ENCODE measurements around the gene GPATCH4. TPM values are rescaled to one million over a fixed set of nuclear protein-coding genes. Genes with fewer than 3 reads are reported as not detected.

Gene GPATCH4
- total RNA-seq, 2 donors from 2014 or later = 8.9 to 9.6 TPM

DNA sequence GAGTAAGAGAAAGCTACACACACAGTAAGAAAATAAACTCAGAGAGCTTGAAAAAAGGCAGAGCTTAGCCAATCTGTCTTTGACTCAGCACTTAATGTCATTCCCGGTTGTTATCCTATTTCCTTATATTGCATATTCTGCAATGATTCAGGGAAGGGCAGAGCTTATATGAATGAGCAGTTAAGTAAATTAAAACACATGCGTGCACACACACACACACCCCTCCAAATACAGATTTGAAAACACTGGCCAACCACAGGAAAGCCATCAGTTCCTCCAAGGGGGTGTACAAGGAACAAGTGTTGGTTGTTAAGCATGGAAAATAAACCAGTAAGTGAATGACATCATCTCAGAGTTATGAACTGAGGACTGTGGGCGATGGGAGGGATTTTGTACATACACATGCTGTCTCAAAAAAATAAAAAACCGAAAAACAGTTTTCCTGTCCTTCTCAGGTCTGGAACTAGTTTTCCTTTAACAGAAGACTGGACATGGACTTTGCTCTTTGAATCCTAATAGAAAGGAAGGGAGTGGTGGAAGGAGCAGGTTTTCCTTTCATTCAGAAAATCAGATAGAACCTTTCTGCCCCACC, 29.9 kb downstream of the GPATCH4 start:
- H3K9me3 ChIP-seq = no peaks in the 10 kb centered on the region
- no peak for TF ChIP-seq POLR2A (IDR thresholded peaks at IDR 0.05)
- TF ChIP-seq, protein P1, sequence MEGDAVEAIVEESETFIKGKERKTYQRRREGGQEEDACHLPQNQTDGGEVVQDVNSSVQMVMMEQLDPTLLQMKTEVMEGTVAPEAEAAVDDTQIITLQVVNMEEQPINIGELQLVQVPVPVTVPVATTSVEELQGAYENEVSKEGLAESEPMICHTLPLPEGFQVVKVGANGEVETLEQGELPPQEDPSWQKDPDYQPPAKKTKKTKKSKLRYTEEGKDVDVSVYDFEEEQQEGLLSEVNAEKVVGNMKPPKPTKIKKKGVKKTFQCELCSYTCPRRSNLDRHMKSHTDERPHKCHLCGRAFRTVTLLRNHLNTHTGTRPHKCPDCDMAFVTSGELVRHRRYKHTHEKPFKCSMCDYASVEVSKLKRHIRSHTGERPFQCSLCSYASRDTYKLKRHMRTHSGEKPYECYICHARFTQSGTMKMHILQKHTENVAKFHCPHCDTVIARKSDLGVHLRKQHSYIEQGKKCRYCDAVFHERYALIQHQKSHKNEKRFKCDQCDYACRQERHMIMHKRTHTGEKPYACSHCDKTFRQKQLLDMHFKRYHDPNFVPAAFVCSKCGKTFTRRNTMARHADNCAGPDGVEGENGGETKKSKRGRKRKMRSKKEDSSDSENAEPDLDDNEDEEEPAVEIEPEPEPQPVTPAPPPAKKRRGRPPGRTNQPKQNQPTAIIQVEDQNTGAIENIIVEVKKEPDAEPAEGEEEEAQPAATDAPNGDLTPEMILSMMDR (IDR thresholded peaks at IDR 0.05) = no peak
- intact Hi-C loops (cut with DNase I) = no loop called here
- DNase-seq (no peak), ATAC-seq (no peak)
- H3K4me1 ChIP-seq = peaks cover 10% of the 10 kb centered on the region
- no peaks in the 10 kb centered on the region for H3K27me3 ChIP-seq
- 6% methylated on average over 4 of the region's 4 CpGs for WGBS, 2 donors
- H3K27ac ChIP-seq = no peak overlapping the region
- H3K36me3 ChIP-seq (replicated peaks in 1 of 2; ENCODE audit: insufficient read depth in 1 of 2, low read depth in 2 of 2) = no peaks in the 10 kb centered on the region
- no peak overlapping the region for H3K4me3 ChIP-seq

DNA sequence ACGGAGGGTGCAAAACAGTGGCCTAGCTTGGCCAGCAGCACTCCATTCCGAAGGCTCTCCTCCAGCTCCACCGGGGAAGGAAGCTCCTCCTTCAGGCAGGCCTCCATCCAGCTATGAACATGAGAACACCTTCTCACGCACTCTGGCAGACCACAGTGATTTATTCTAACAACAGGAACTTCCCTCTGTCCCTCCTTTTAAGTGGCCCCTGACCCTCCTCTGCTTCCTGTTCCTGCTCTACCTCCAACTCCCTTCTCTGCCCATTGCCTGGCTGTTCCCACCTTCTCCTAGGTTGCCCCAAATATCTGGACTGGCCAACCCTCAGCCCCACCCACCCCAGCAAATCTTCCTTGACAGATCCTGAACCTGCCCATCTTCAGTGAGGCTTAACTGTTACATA, 34.8 kb downstream of the GPATCH4 start:
- WGBS, 2 donors = 83 to 87% methylated on average over 4 of the region's 4 CpGs

DNA sequence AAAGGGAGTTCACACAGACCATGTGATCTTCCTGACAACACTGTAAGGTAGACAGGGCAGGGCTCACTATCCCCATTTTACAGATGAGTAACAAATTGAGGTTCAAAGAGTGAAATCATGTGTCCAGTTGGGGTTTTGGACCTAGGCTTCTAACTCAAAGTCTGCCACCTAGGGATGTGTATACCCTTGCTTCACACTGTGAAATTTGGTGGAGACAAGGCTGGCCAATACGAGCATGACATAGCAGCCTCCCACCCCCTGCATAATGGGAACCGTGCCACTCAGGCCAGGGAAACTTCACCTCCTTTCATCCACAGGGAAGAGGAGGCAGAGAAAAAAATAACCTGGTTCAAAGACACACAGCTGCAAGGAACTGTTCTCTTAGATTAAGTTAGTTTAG, 35.8 kb downstream of the GPATCH4 start:
- 66 to 77% methylated on average over 2 of the region's 2 CpGs for WGBS, 2 donors
- Histone ChIP-seq H3K4me3 (no peak overlapping the region), H3K27ac (no peak overlapping the region), H3K27me3 (no peaks in the 10 kb centered on the region), H3K4me1 (no peaks in the 10 kb centered on the region), H3K36me3 (replicated peaks in 1 of 2; ENCODE audit: insufficient read depth in 1 of 2, low read depth in 2 of 2) (no peaks in the 10 kb centered on the region), H3K9me3 (no peaks in the 10 kb centered on the region)
- intact Hi-C loops (cut with DNase I) = no loop called here
- no peak for TF ChIP-seq POLR2A (IDR thresholded peaks at IDR 0.05)
- TF ChIP-seq, protein P1 (IDR thresholded peaks at IDR 0.05) = no peak
- no peak for ATAC-seq
- no peak for DNase-seq

More for the DNA sequence above, 34.8 kb downstream of the GPATCH4 start:
- no peaks in the 10 kb centered on the region for H3K9me3 ChIP-seq
- no peak overlapping the region for H3K27ac ChIP-seq
- DNase-seq (no peak), ATAC-seq (no peak)
- no peak for TF ChIP-seq POLR2A (IDR thresholded peaks at IDR 0.05)
- TF ChIP-seq, protein P1 (IDR thresholded peaks at IDR 0.05) = no peak
- H3K27me3 ChIP-seq = no peaks in the 10 kb centered on the region
- no peak overlapping the region for H3K4me3 ChIP-seq
- intact Hi-C loops (cut with DNase I) = no loop called here
- no peaks in the 10 kb centered on the region for H3K4me1 ChIP-seq
- no peaks in the 10 kb centered on the region for H3K36me3 ChIP-seq (replicated peaks in 1 of 2; ENCODE audit: insufficient read depth in 1 of 2, low read depth in 2 of 2)

DNA sequence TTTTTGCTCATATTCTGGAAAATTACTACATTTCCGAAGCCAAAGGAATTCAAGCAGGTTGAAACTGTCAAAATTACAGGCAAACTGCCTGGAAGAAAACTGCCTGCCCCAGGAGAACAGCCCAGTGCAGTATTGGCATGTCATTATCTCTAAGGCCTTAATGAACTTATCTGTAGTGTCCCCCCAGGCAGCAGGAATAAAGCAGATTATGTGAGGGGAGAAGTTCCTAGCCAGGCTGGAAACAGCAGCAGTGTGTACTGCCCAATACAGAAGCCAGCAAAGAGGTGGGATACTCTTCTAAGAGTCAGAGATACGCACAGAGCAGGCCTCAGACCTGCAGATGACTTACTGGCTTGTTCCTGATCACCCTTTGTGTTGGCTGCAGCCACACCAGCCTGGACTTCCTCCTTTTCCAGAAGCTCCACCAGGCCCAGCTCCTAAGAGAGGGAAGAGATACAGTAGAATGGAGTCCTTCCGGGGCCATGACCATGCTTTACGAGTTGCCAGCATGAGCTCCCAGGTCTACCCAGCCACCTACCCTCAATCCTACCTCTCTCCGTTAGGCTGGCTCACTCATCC, 40.6 kb downstream of the GPATCH4 start:
- no peak for TF ChIP-seq POLR2A (IDR thresholded peaks at IDR 0.05)
- TF ChIP-seq, protein P1 (IDR thresholded peaks at IDR 0.05) = no peak
- Histone ChIP-seq H3K9me3 (no peaks in the 10 kb centered on the region), H3K4me1 (no peaks in the 10 kb centered on the region), H3K4me3 (no peak overlapping the region), H3K27ac (no peak overlapping the region), H3K36me3 (replicated peaks in 1 of 2; ENCODE audit: insufficient read depth in 1 of 2, low read depth in 2 of 2) (no peaks in the 10 kb centered on the region), H3K27me3 (no peaks in the 10 kb centered on the region)
- ATAC-seq (no peak), DNase-seq (no peak)
- intact Hi-C loops (cut with DNase I) = no loop called here
- WGBS, 2 donors = 66 to 75% methylated on average over 5 of the region's 5 CpGs
